ENCODE data around the gene BABAM1. TPM values are rescaled to one million over a fixed set of nuclear protein-coding genes. Genes with fewer than 3 reads are reported as not detected.

The BABAM1 gene
- total and polyA plus RNA-seq, 9 of the 15 experiments (the other 6 are each of a cell fraction or from before 2014, with no cell fraction given): 14.7 to 160 (median 113) TPM

GRCh38 chr19:17309198-17309964, 42.1 kb downstream of the BABAM1 start, which contains the start of gene DDA1 (continued):
- TF ChIP-seq, protein P1, sequence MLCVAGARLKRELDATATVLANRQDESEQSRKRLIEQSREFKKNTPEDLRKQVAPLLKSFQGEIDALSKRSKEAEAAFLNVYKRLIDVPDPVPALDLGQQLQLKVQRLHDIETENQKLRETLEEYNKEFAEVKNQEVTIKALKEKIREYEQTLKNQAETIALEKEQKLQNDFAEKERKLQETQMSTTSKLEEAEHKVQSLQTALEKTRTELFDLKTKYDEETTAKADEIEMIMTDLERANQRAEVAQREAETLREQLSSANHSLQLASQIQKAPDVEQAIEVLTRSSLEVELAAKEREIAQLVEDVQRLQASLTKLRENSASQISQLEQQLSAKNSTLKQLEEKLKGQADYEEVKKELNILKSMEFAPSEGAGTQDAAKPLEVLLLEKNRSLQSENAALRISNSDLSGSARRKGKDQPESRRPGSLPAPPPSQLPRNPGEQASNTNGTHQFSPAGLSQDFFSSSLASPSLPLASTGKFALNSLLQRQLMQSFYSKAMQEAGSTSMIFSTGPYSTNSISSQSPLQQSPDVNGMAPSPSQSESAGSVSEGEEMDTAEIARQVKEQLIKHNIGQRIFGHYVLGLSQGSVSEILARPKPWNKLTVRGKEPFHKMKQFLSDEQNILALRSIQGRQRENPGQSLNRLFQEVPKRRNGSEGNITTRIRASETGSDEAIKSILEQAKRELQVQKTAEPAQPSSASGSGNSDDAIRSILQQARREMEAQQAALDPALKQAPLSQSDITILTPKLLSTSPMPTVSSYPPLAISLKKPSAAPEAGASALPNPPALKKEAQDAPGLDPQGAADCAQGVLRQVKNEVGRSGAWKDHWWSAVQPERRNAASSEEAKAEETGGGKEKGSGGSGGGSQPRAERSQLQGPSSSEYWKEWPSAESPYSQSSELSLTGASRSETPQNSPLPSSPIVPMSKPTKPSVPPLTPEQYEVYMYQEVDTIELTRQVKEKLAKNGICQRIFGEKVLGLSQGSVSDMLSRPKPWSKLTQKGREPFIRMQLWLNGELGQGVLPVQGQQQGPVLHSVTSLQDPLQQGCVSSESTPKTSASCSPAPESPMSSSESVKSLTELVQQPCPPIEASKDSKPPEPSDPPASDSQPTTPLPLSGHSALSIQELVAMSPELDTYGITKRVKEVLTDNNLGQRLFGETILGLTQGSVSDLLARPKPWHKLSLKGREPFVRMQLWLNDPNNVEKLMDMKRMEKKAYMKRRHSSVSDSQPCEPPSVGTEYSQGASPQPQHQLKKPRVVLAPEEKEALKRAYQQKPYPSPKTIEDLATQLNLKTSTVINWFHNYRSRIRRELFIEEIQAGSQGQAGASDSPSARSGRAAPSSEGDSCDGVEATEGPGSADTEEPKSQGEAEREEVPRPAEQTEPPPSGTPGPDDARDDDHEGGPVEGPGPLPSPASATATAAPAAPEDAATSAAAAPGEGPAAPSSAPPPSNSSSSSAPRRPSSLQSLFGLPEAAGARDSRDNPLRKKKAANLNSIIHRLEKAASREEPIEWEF (CRISPR knock-in tag; IDR thresholded peaks at IDR 0.05): no peak
- TF ChIP-seq ZBTB26 (CRISPR knock-in tag; IDR thresholded peaks at IDR 0.05): peak; percentile 7; the same call in 1 of the 2 replicates
- TF ChIP-seq SMARCA5 (IDR thresholded peaks at IDR 0.05): no peak
- TF ChIP-seq CCAR2 (IDR thresholded peaks at IDR 0.05; ENCODE audit: low read depth, low read length): no peak
- TF ChIP-seq TEAD4 (IDR thresholded peaks at IDR 0.05; ENCODE audit: low read length): no peak
- TF ChIP-seq TEAD4 (CRISPR knock-in tag; IDR thresholded peaks at IDR 0.05; ENCODE audit: borderline replicate concordance): no peak
- TF ChIP-seq TCF7L2 (IDR thresholded peaks at IDR 0.05; ENCODE audit: low read depth, low read length): no peak
- TF ChIP-seq ZNF175 (CRISPR knock-in tag; IDR thresholded peaks at IDR 0.05; ENCODE audit: low read depth): no peak
- TF ChIP-seq PHF8 (IDR thresholded peaks at IDR 0.05; ENCODE audit: borderline replicate concordance, low read length): peak; percentile 78; the same call in 1 of the 2 replicates
- peak in 1 of 2 experiments; percentile 77; a peak in 2 of 4 replicates for TF ChIP-seq HDAC1 (IDR thresholded peaks at IDR 0.05)
- TF ChIP-seq SREBF2 (CRISPR knock-in tag; IDR thresholded peaks at IDR 0.05): no peak
- TF ChIP-seq, protein P2, sequence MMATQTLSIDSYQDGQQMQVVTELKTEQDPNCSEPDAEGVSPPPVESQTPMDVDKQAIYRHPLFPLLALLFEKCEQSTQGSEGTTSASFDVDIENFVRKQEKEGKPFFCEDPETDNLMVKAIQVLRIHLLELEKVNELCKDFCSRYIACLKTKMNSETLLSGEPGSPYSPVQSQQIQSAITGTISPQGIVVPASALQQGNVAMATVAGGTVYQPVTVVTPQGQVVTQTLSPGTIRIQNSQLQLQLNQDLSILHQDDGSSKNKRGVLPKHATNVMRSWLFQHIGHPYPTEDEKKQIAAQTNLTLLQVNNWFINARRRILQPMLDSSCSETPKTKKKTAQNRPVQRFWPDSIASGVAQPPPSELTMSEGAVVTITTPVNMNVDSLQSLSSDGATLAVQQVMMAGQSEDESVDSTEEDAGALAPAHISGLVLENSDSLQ (IDR thresholded peaks at IDR 0.05): peak; percentile 76
- TF ChIP-seq, protein P3, sequence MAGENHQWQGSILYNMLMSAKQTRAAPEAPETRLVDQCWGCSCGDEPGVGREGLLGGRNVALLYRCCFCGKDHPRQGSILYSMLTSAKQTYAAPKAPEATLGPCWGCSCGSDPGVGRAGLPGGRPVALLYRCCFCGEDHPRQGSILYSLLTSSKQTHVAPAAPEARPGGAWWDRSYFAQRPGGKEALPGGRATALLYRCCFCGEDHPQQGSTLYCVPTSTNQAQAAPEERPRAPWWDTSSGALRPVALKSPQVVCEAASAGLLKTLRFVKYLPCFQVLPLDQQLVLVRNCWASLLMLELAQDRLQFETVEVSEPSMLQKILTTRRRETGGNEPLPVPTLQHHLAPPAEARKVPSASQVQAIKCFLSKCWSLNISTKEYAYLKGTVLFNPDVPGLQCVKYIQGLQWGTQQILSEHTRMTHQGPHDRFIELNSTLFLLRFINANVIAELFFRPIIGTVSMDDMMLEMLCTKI (IDR thresholded peaks at IDR 0.05; ENCODE audit: partially characterized antibody): no peak
- TF ChIP-seq ASH1L (IDR thresholded peaks at IDR 0.05; ENCODE audit: borderline replicate concordance, low read depth, partially characterized antibody): peak; percentile 99
- TF ChIP-seq ZNF436 (CRISPR knock-in tag; IDR thresholded peaks at IDR 0.05): no peak
- peak; percentile 92 for TF ChIP-seq SP2 (IDR thresholded peaks at IDR 0.05; ENCODE audit: extremely low read depth, low read depth, low read length, poor library complexity, severe bottlenecking)
- no peak; the same call in 1 of the 2 replicates for TF ChIP-seq HDAC8 (tag; IDR thresholded peaks at IDR 0.05)
- TF ChIP-seq MTF1 (CRISPR knock-in tag; IDR thresholded peaks at IDR 0.05; ENCODE audit: borderline replicate concordance): no peak
- peak; percentile 100 for TF ChIP-seq MBD2 (IDR thresholded peaks at IDR 0.05; ENCODE audit: borderline replicate concordance, low read depth)

Measured in K562 (cell line).